Effector memory CD4-positive, alpha-beta T cell (primary cell): ENCODE data around the gene ZNF687.

Source experiments
- DNase-seq, 3 donors: peaks; one replicate each; pipeline ENCODE4 v3.0.0-alpha.2; 2020
- H3K27ac ChIP-seq: 2 replicates; pipeline ENCODE4 v1.7.0; 2013; ENCODE audit warnings: mild to moderate bottlenecking, low read length, moderate library complexity; ENCODE audit not compliant: insufficient read depth, poor library complexity, severe bottlenecking
- H3K27me3 ChIP-seq: replicated peaks from 2 replicates; pipeline ENCODE4 v1.7.0; 2013; ENCODE audit warnings: mild to moderate bottlenecking, low read length; ENCODE audit not compliant: insufficient read depth, control insufficient read depth, poor library complexity, severe bottlenecking
- H3K36me3 ChIP-seq: 2 replicates; pipeline ENCODE4 v1.7.0; 2013; ENCODE audit warnings: mild to moderate bottlenecking, low read length, moderate library complexity; ENCODE audit not compliant: control insufficient read depth, insufficient read depth
- H3K4me1 ChIP-seq: 2 replicates; pipeline ENCODE4 v1.7.0; 2013; ENCODE audit warnings: low read length, mild to moderate bottlenecking; ENCODE audit not compliant: control insufficient read depth, insufficient read depth, poor library complexity, severe bottlenecking
- H3K4me3 ChIP-seq: 2 replicates; pipeline ENCODE4 v1.7.0; 2013; ENCODE audit warnings: low read length, low read depth, mild to moderate bottlenecking; ENCODE audit not compliant: insufficient read depth, poor library complexity, severe bottlenecking
- H3K9me3 ChIP-seq: 2 replicates; pipeline ENCODE4 v1.7.0; 2013; ENCODE audit warnings: mild to moderate bottlenecking, low read length, moderate library complexity; ENCODE audit not compliant: control insufficient read depth

Gene ZNF687

GRCh38 chr1:151325646-151326429 is 43.7 kb downstream of the ZNF687 start:
- Histone ChIP-seq H3K27ac (peak overlapping the region; percentile 94), H3K4me3 (peak overlapping the region; percentile 67), H3K36me3 (peaks cover 17% of the 10 kb centered on the region), H3K27me3 (no peaks in the 10 kb centered on the region), H3K9me3 (no peaks in the 10 kb centered on the region), H3K4me1 (peaks cover 20% of the 10 kb centered on the region)
- no peak for DNase-seq

- peaks cover 20% of the 10 kb centered on the region for H3K4me1 ChIP-seq
- H3K9me3 ChIP-seq = no peaks in the 10 kb centered on the region
- H3K27ac ChIP-seq = peak overlapping the region; percentile 94
- peak overlapping the region; percentile 67 for H3K4me3 ChIP-seq
- H3K36me3 ChIP-seq = peaks cover 17% of the 10 kb centered on the region
- H3K27me3 ChIP-seq = no peaks in the 10 kb centered on the region
- peak in 2 of 3 donors; percentile 50 for DNase-seq
Observed at GRCh38 chr1:151326619-151327222, 44.6 kb downstream of the ZNF687 start.

- peak; percentile 76 to 84 (median 84) for DNase-seq
- H3K36me3 ChIP-seq = peaks cover 17% of the 10 kb centered on the region
- H3K4me3 ChIP-seq = peak within 1 kb of the TSS; percentile 67
- no peaks in the 10 kb centered on the region for H3K27me3 ChIP-seq
- H3K9me3 ChIP-seq = no peaks in the 10 kb centered on the region
- peaks cover 20% of the 10 kb centered on the region for H3K4me1 ChIP-seq
- peak within 1 kb of the TSS; percentile 94 for H3K27ac ChIP-seq
Observed at GRCh38 chr1:151327223-151327902, 45.3 kb downstream of the ZNF687 start, which contains the start of gene PI4KB. PI4KB (minus strand) TSS chr1:151327416; CDS start chr1:151316481, 10,935 bp downstream.

- Histone ChIP-seq H3K27me3 (no peaks in the 10 kb centered on the region), H3K9me3 (no peaks in the 10 kb centered on the region), H3K4me1 (peaks cover 20% of the 10 kb centered on the region), H3K36me3 (peaks cover 12% of the 10 kb centered on the region), H3K27ac (peak overlapping the region; percentile 94), H3K4me3 (peak overlapping the region; percentile 67)
- DNase-seq = no peak
Observed at GRCh38 chr1:151327903-151328674, 46.0 kb downstream of the ZNF687 start.

GRCh38 chr1:151334822-151335221 is 52.7 kb downstream of the ZNF687 start:
- Histone ChIP-seq H3K4me3 (no peak overlapping the region), H3K9me3 (no peaks in the 10 kb centered on the region), H3K36me3 (no peaks in the 10 kb centered on the region), H3K4me1 (no peaks in the 10 kb centered on the region), H3K27me3 (no peaks in the 10 kb centered on the region), H3K27ac (no peak overlapping the region)
- no peak for DNase-seq

- Histone ChIP-seq H3K36me3 (no peaks in the 10 kb centered on the region), H3K4me3 (no peak overlapping the region), H3K4me1 (no peaks in the 10 kb centered on the region), H3K9me3 (no peaks in the 10 kb centered on the region), H3K27me3 (no peaks in the 10 kb centered on the region), H3K27ac (no peak overlapping the region)
- DNase-seq = no peak
Observed at GRCh38 chr1:151336556-151336955, 54.5 kb downstream of the ZNF687 start.

- H3K4me1 ChIP-seq = peaks cover 2% of the 10 kb centered on the region
- peak in 2 of 3 donors; percentile 6 to 26 for DNase-seq
- H3K36me3 ChIP-seq = peaks cover 32% of the 10 kb centered on the region
- peak overlapping the region; percentile 35 for H3K27ac ChIP-seq
- no peaks in the 10 kb centered on the region for H3K9me3 ChIP-seq
- no peaks in the 10 kb centered on the region for H3K27me3 ChIP-seq
- H3K4me3 ChIP-seq = no peak overlapping the region
Observed at GRCh38 chr1:151340870-151341754, 59.0 kb downstream of the ZNF687 start.
